Bronchial epithelial cell (primary cell): Measurements from ENCODE around the gene CKLF. TPM values are rescaled to one million over a fixed set of nuclear protein-coding genes. Genes with fewer than 3 reads are reported as not detected.
"Not testable (repeated sequence)": the region's sequence is repeated elsewhere in the genome, so short reads cannot be mapped to it uniquely, and the experiment has no call there.

Experiments
- DNase-seq: peaks from one replicate; pipeline ENCODE4 v3.0.0-alpha.2; 2010; ENCODE audit warnings: low read depth
- FAIRE-seq: peaks from 2 replicates; lab custom pipeline; 2011; peaks lifted over from hg19 to GRCh38; lab: Jason Lieb, UNC
- H3K27me3 ChIP-seq: 2 replicates; pipeline ENCODE4 v1.5.1; 2011; ENCODE audit warnings: low read length; ENCODE audit not compliant: control insufficient read depth, insufficient read depth
- H3K36me3 ChIP-seq: 2 replicates; pipeline ENCODE4 v1.5.1; 2011; ENCODE audit warnings: low read length; ENCODE audit not compliant: control insufficient read depth, insufficient read depth
- H3K4me3 ChIP-seq: 2 replicates; pipeline ENCODE4 v1.5.1; 2011; ENCODE audit warnings: mild to moderate bottlenecking, low read depth, low read length, control low read depth
- CTCF ChIP-seq: IDR thresholded peaks from 2 replicates; pipeline ENCODE4 v1.5.1; 2011; ENCODE audit warnings: mild to moderate bottlenecking, moderate library complexity, low read length, control low read depth, inconsistent platforms; ENCODE audit not compliant: insufficient read depth, severe bottlenecking
- total RNA-seq: library from RNA; depleted of rRNA; stranded (reverse); fragments of >200 nt; gene quantifications from 2 replicates; pipeline ENCODE4 v1.2.1, GENCODE V29; 2014

Gene CKLF
- total RNA-seq, 1 donor from 2014 or later: 22.6 TPM

- DNase-seq (peak; percentile 30), FAIRE-seq (no peak)
- Histone ChIP-seq H3K4me3 (no peak overlapping the region), H3K36me3 (peaks cover 2% of the 10 kb centered on the region), H3K27me3 (no peaks in the 10 kb centered on the region)
- TF ChIP-seq CTCF: no peak
Measured at GRCh38 chr16:66562409-66562808, 10.0 kb downstream of the CKLF start.

GRCh38 chr16:66562986-66563385, 10.6 kb downstream of the CKLF start:
- TF ChIP-seq CTCF: no peak
- peaks cover 2% of the 10 kb centered on the region for H3K36me3 ChIP-seq
- no peak overlapping the region for H3K4me3 ChIP-seq
- FAIRE-seq: no peak
- no peak for DNase-seq
- no peaks in the 10 kb centered on the region for H3K27me3 ChIP-seq

GRCh38 chr16:66563574-66564334, 11.4 kb downstream of the CKLF start:
- FAIRE-seq (no peak), DNase-seq (no peak)
- no peak for TF ChIP-seq CTCF
- H3K36me3 ChIP-seq: peaks cover 2% of the 10 kb centered on the region
- no peaks in the 10 kb centered on the region for H3K27me3 ChIP-seq
- no peak overlapping the region for H3K4me3 ChIP-seq

- Histone ChIP-seq H3K27me3 (no peaks in the 10 kb centered on the region), H3K4me3 (no peak within 1 kb of the TSS), H3K36me3 (peaks cover 2% of the 10 kb centered on the region)
- TF ChIP-seq CTCF: no peak
- DNase-seq: no peak
- no peak for FAIRE-seq
Measured at GRCh38 chr16:66566051-66566901, 13.9 kb downstream of the CKLF start, which contains the start of gene CMTM1. TSS of gene CMTM1 (plus strand) at chr16:66566439. CDS start at chr16:66566514, 75 bp downstream.

- DNase-seq, H3K27me3 ChIP-seq, FAIRE-seq, H3K36me3 ChIP-seq, H3K4me3 ChIP-seq: not testable (repeated sequence)
Measured at GRCh38 chr16:66567270-66567669, 14.9 kb downstream of the CKLF start.

- no peak for FAIRE-seq
- no peak for TF ChIP-seq CTCF
- Histone ChIP-seq H3K36me3 (peaks cover 2% of the 10 kb centered on the region), H3K4me3 (no peak overlapping the region), H3K27me3 (no peaks in the 10 kb centered on the region)
- DNase-seq: peak; percentile 43
Measured at GRCh38 chr16:66568355-66568754, 16.0 kb downstream of the CKLF start.
